Gastrocnemius medialis (tissue), 4 donors: ENCODE results near the gene EWSR1. TPM values are rescaled to one million over a fixed set of nuclear protein-coding genes. Genes with fewer than 3 reads are reported as not detected.

Experiments used
- ATAC-seq, 2 donors: fragments of 150-250 bp; one replicate each; pipeline ENCODE4 v1.9.1; 2016
- DNase-seq, 2 donors: peaks; one replicate each; pipeline ENCODE4 v3.0.0-alpha.2; 2019
- H3K27ac ChIP-seq, 4 donors: fragments of 200-600 bp; sonication (generic); 1 replicate in 1 of 4; 2 replicates in 3 of 4; pipeline ENCODE4 v1.5.1; 2016 to 2018; ENCODE audit warnings: mild to moderate bottlenecking in 2 of 4, moderate library complexity in 1 of 4
- H3K27me3 ChIP-seq, 3 donors: fragments of 200-600 bp; sonication (generic) in 2 of 3; 1 replicate in 1 of 3; 2 replicates in 2 of 3; pipeline versions ENCODE4 v1.5.1 to v1.6.0; 2016 to 2019; ENCODE audit warnings: mild to moderate bottlenecking in 1 of 3, moderate library complexity in 1 of 3
- H3K36me3 ChIP-seq, 2 donors: fragments of 200-600 bp; sonication (generic) in 1 of 2; one replicate each; pipeline ENCODE4 v1.5.1; 2017 to 2018
- H3K4me1 ChIP-seq, 2 donors: fragments of 200-600 bp; sonication (generic) in 1 of 2; one replicate each; pipeline ENCODE4 v1.5.1; 2016 to 2017; ENCODE audit warnings: mild to moderate bottlenecking in 2 of 2
- H3K4me3 ChIP-seq, 4 donors: fragments of 200-600 bp; sonication (generic) in 3 of 4; 1 replicate in 1 of 4; 2 replicates in 3 of 4; pipeline ENCODE4 v1.5.1; 2016 to 2019; ENCODE audit warnings: mild to moderate bottlenecking in 2 of 4
- H3K9me3 ChIP-seq, 3 donors: fragments of 200-600 bp; sonication (generic) in 2 of 3; 1 replicate in 1 of 3; 2 replicates in 2 of 3; pipeline ENCODE4 v1.5.1; 2016 to 2019
- POLR2A ChIP-seq, 2 donors: fragments of 450-650 bp; IDR thresholded peaks; one replicate each; pipeline ENCODE4 v1.6.1; 2017; ENCODE audit warnings: antibody characterized with exemption in 2 of 2, mild to moderate bottlenecking in 2 of 2, moderate library complexity in 2 of 2
- in situ Hi-C, 4 donors: fragments of 200-750 bp; cut with MboI; loops; one replicate each; pipeline versions ENCODE4 v1.15.0 to v1.8.0; 2017; ENCODE audit warnings: low sequenced_read_pairs in 4 of 4
- intact Hi-C: fragments of 100-400 bp; cut with DNase I; formaldehyde crosslinking; loops from one replicate; pipeline ENCODE4 v1.15.1; 2023; ENCODE audit warnings: low total_unique reads
- total RNA-seq, 4 donors: library from RNA; depleted of rRNA; stranded (reverse); fragments of >200 nt; gene quantifications; one replicate each; pipeline versions ENCODE4 v1.1.0 to v1.2.3, GENCODE V29; 2016
- TF ChIP-seq, protein P1 (sequence below), 5 experiments: fragments of 450-650 bp in 3 of 5; fragments of 200-600 bp in 2 of 5; sonication (generic) in 2 of 5; IDR thresholded peaks in 4 of 5; conservative IDR thresholded peaks in 1 of 5; 1 replicate in 4 of 5; 2 replicates in 1 of 5; pipeline ENCODE4 v1.5.1; 2016 to 2019; ENCODE audit warnings: antibody characterized with exemption in 5 of 5, mild to moderate bottlenecking in 3 of 5, moderate library complexity in 3 of 5

The EWSR1 gene
- total RNA-seq, 4 donors from 2014 or later = 192 to 269 (median 202) TPM

DNA sequence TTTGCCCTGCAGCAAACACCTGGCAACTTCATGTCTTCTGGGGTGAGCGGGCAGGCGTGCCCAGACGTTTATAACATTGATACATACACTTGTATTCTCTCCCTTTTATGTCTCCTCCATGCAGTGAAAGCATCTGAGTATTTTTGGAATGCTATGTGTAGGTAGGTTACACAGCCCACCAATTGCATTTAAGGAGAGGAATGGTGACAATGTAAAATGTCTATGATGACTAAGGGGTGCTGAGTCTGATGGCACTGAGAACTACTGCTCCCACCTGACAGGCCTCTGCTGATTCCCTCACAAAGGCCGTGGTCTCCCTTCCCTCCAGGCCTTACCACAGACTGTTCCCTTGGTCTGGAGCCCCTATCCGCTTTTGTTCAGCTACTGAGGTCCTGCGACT is 70.3 kb downstream of the EWSR1 start:
- DNase-seq = no peak
- H3K4me3 ChIP-seq = no peak overlapping the region
- TF ChIP-seq POLR2A (IDR thresholded peaks at IDR 0.05) = no peak
- TF ChIP-seq, protein P1, sequence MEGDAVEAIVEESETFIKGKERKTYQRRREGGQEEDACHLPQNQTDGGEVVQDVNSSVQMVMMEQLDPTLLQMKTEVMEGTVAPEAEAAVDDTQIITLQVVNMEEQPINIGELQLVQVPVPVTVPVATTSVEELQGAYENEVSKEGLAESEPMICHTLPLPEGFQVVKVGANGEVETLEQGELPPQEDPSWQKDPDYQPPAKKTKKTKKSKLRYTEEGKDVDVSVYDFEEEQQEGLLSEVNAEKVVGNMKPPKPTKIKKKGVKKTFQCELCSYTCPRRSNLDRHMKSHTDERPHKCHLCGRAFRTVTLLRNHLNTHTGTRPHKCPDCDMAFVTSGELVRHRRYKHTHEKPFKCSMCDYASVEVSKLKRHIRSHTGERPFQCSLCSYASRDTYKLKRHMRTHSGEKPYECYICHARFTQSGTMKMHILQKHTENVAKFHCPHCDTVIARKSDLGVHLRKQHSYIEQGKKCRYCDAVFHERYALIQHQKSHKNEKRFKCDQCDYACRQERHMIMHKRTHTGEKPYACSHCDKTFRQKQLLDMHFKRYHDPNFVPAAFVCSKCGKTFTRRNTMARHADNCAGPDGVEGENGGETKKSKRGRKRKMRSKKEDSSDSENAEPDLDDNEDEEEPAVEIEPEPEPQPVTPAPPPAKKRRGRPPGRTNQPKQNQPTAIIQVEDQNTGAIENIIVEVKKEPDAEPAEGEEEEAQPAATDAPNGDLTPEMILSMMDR (IDR thresholded peaks at IDR 0.05 in 4 of 5, conservative IDR thresholded peaks at IDR 0.05 in 1 of 5) = no peak
- H3K9me3 ChIP-seq = no peaks in the 10 kb centered on the region
- peaks cover 34 to 40% of the 10 kb centered on the region in 2 donors for H3K4me1 ChIP-seq
- in situ Hi-C loops = no loop called here
- no peaks in the 10 kb centered on the region for H3K27me3 ChIP-seq
- intact Hi-C loops = no loop called here
- peaks cover 0 to 65% of the 10 kb centered on the region in 2 donors for H3K36me3 ChIP-seq
- ATAC-seq = no peak
- H3K27ac ChIP-seq = peak overlapping the region; percentile 84 to 96 (median 89)

DNA sequence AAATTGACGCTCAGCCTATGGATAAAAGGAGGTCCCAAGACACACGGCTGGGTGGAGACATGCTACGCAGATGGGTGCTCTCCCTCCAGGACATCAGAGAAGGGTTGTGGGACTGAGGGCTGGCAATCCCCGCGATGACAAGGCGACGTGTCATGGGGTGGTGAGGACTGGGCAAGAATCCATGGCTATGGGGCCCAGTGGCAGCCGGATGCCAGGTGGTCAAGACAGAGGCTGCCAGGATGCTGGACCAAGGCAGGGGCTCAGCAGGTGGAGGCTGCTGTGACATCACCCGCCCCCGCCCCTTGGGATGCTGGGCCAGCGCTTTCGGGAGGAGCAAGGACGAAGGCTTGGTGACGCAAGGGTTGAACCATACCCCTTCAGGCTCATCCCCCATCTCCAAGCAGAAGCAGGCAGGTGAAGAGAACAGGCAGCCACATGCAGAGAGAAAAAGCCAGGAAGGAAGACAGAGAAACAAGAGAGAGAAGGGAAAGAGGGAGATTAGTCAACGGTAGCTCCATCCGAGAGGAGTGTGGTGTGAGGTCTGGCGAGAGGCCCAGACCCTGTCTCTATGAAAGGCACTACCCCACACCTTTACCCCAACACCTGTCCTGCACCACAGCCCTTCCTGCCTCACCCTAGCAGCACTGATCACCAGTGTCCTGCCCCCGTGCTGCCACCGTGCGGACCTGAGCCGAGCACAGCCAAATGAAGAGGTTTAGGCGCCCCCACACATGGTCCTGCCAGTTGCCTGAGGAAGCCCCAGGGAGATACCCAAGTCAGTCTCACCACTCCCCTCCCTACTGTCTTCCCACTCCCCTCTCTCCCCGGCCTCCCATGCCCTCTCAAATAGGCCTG is 71.5 kb downstream of the EWSR1 start:
- no peak overlapping the region for H3K4me3 ChIP-seq
- H3K4me1 ChIP-seq = peaks cover 46 to 47% of the 10 kb centered on the region in 2 donors
- intact Hi-C loops (no loop called here), in situ Hi-C loops (no loop called here)
- peak overlapping the region in 1 of 4 donors; percentile 96 for H3K27ac ChIP-seq
- no peaks in the 10 kb centered on the region for H3K27me3 ChIP-seq
- ATAC-seq (no peak), DNase-seq (no peak)
- TF ChIP-seq, protein P1 (IDR thresholded peaks at IDR 0.05 in 4 of 5, conservative IDR thresholded peaks at IDR 0.05 in 1 of 5) = no peak
- TF ChIP-seq POLR2A (IDR thresholded peaks at IDR 0.05) = no peak
- H3K9me3 ChIP-seq = no peaks in the 10 kb centered on the region
- peaks cover 0 to 55% of the 10 kb centered on the region in 2 donors for H3K36me3 ChIP-seq

DNA sequence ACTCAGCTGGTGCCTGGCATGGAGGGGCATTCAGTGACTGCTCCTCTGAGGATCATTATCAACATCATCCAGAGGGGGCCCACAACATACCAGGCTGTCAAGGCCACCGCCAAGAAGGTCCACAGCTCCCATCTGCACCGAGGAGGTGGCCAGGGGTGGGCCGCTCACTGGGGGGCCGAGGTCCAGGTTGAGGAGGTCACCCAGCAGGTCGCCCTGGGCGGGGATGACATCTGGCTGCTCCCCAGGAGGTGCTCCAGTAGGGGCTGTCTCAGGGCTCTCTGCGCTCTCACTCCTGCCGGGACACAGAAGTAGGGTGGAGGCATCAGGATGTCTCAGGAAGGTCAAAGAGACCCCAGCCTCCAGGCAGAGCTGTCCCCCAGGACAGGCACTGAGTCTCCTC is 72.5 kb downstream of the EWSR1 start:
- H3K27ac ChIP-seq = no peak overlapping the region
- ATAC-seq (no peak), DNase-seq (no peak)
- in situ Hi-C loops = no loop called here
- H3K9me3 ChIP-seq = no peaks in the 10 kb centered on the region
- peaks cover 53 to 55% of the 10 kb centered on the region in 2 donors for H3K4me1 ChIP-seq
- no peak overlapping the region for H3K4me3 ChIP-seq
- no peaks in the 10 kb centered on the region for H3K27me3 ChIP-seq
- intact Hi-C loops = no loop called here
- TF ChIP-seq POLR2A (IDR thresholded peaks at IDR 0.05) = no peak
- TF ChIP-seq, protein P1 (IDR thresholded peaks at IDR 0.05 in 4 of 5, conservative IDR thresholded peaks at IDR 0.05 in 1 of 5) = no peak
- H3K36me3 ChIP-seq = peaks cover 0 to 50% of the 10 kb centered on the region in 2 donors

DNA sequence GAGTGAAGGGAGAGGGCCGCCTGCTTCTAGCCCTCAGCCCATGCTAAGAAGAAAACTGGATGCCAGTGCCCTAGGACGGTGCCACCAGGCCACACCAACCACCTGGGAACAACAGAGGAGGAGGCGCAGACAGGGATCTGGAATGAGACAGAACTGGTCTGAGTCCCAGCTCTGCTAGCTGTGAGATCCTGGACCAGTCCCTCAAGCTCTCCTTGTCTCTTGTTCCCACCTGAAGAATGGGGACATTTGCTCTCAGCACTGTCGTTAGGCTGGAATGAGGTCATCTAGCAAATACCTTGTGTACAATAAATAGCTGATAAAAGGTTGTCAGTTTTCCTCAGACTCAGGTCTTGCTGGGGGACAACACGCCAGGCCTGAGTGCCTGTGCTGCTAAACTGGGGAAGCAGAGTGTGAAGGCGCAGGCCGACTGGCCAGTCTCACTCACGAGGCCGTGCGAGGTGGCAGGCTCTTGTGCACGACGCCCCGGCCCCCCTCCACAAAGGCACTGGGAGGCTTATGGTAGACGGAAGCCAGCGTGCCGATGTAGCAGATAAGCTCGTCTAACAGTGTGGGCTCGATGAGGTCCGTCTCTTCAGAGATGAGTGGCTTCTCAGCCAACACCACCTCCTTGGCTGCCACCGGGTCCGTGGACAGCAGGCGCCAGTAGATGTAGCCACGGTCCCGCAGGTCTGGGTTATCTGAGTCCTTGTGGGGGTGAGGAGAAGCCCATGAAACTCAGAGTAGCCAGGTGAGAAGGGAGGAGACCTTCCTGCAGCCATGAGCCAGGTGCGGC is 73.2 kb downstream of the EWSR1 start:
- Histone ChIP-seq H3K27me3 (no peaks in the 10 kb centered on the region), H3K9me3 (no peaks in the 10 kb centered on the region), H3K27ac (no peak overlapping the region), H3K36me3 (peaks cover 0 to 48% of the 10 kb centered on the region in 2 donors), H3K4me1 (peaks cover 53 to 58% of the 10 kb centered on the region in 2 donors), H3K4me3 (no peak overlapping the region)
- ATAC-seq = no peak
- TF ChIP-seq POLR2A (IDR thresholded peaks at IDR 0.05) = no peak
- TF ChIP-seq, protein P1 (IDR thresholded peaks at IDR 0.05 in 4 of 5, conservative IDR thresholded peaks at IDR 0.05 in 1 of 5) = no peak
- no peak for DNase-seq
- intact Hi-C loops = no loop called here
- in situ Hi-C loops = no loop called here
